Hindlimb muscle (tissue), 1 donor: ENCODE results near the gene MYO18A. TPM values are rescaled to one million over a fixed set of nuclear protein-coding genes. Genes with fewer than 3 reads are reported as not detected.

Experiments
- polyA plus RNA-seq: library from polyadenylated mRNA; unstranded; fragments of 120-200 nt; gene quantifications from one replicate; pipeline ENCODE4 v1.2.1, GENCODE V29; 2013; ENCODE audit not compliant: insufficient read length

Gene MYO18A
- polyA plus RNA-seq, 1 donor = 385 TPM

Other genes with a start within 250 kb of the MYO18A start
- 33.5 TPM for gene PHF12, start 228.9 kb downstream of the MYO18A start, polyA plus RNA-seq
- 0.12 TPM for gene SEZ6, start 174.4 kb downstream of the MYO18A start, polyA plus RNA-seq
- gene PIPOX, start 137.3 kb downstream of the MYO18A start, polyA plus RNA-seq = 0.74 TPM
- gene CRYBA1, start 66.5 kb upstream of the MYO18A start, polyA plus RNA-seq = not detected
- gene NUFIP2, start 113.8 kb upstream of the MYO18A start, polyA plus RNA-seq = 32.7 TPM
- 29.9 TPM for gene TAOK1, start 210.0 kb upstream of the MYO18A start, polyA plus RNA-seq